Stimulated activated CD4-positive, alpha-beta T cell treated with anti-CD3 and anti-CD28 coated beads, TNF-alpha, amount 100 ng/mL, for 48 hours (primary cell): ENCODE results near the gene AKT1S1.
A peak's percentile ranks its signal among the peaks of the same experiment; 100 is the strongest.
"Not testable (repeated sequence)": the region's sequence is repeated elsewhere in the genome, so short reads cannot be mapped to it uniquely, and the experiment has no call there.

Source experiments
- DNase-seq, 3 donors: peaks; one replicate each; pipeline ENCODE4 v3.0.0-alpha.2; 2020; ENCODE audit warnings: low read depth in 3 of 3

Gene AKT1S1

DNA sequence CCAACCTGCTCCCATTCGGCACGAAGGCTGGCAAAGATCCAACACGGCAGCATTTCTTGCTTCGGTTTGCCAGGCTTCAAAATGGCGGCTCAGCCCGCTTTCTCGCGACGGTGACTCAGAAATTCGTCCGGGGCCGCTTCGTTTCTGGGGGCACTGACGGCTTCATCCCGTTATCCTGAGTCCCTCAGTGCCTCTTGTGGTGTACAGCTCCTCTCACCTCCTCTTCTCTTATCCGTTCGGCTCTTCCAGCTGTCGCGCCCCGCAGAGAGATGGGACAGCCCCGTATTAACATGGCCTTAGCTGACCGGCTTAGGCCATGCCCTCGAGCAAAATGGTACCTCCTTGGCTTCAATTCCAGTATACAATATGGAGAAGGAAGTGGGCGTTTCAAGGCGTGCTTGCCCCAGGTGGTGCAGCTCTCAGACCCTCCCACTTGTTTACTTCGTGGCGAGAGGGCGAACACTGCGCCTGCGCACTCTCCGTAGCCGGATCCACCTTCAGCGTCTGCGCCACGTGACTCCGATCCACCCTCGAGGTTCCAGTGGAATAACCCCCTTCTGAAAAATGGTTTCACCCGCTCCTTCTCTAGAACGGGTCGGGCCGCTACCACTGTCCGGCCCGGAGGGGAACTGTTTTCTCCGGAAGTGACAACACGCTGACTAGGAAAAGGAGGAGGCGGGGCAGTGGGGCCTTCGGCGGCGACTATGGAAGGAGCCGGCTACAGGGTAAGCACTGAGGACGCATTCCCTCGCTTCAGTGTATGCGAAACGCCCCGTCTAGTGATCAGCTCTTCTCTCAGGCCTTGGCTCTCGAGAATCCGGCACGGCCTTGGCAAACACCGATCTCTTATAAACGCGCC lies at the start of gene AKT1S1, which contains the start of gene TBC1D17:
TSS of gene AKT1S1 (minus strand) at position 336 of the 859 bp plus-strand sequence. CDS start 4,060 bp downstream, outside the sequence.
TSS of gene TBC1D17 (plus strand) at position 683 of the 859 bp plus-strand sequence. CDS start at position 705, 22 bp downstream.
- DNase-seq, result peak; percentile 93 to 97 (median 95)

DNA sequence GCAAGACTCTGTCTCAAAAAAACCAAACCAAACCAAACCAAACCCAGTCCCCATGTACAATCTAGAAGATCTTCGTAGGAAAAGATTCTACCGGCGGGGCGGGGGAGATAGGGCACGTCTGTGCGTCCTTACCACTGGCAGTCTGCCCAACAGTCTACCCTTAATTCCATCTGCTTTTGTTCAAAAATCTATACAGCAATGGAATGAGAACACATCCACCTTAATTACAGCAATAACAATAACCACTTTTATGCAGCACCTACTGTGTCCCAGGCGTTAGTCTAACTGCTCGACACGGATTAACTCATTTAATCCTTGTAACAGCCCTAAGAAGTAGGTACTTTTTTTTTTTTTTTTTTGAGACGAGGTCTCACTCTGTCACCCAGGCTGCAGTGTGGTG lies 49.4 kb upstream of the AKT1S1 start:
- DNase-seq, result no peak

DNA sequence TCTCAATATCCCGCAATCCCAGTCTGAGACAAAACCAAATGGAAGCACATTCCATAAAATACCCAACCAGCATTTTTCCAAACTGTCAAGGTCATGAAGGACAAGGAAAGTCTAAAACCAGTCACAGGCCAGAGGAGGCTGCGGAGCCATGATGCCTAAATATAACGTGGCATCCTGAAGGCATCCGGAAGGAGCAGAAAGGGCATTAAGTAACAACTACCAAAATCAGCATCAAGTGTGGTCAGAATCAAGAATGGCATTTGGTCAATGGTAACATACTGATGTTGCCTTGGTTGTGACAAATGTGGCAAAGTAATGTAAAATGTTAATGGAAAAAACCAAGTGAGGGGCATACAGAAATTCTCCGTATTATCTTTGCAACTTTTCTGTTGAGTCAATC lies 48.3 kb upstream of the AKT1S1 start:
- DNase-seq, result no peak

DNA sequence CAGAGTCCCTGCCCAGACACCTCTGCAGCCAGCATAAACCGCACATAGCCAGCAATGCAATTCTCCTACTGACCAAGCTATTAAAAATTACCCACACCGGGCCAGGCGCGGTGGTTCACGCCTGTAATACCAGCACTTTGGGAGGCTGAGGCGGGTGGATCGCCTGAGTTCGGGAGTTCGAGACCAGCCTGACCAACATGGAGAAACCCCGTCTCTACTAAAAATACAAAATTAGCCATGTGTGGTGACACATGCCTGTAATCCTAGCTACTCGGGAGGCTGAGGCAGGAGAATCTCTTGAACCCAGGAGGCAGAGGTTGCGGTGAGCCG lies 47.7 kb upstream of the AKT1S1 start:
- not testable (repeated sequence) for DNase-seq

DNA sequence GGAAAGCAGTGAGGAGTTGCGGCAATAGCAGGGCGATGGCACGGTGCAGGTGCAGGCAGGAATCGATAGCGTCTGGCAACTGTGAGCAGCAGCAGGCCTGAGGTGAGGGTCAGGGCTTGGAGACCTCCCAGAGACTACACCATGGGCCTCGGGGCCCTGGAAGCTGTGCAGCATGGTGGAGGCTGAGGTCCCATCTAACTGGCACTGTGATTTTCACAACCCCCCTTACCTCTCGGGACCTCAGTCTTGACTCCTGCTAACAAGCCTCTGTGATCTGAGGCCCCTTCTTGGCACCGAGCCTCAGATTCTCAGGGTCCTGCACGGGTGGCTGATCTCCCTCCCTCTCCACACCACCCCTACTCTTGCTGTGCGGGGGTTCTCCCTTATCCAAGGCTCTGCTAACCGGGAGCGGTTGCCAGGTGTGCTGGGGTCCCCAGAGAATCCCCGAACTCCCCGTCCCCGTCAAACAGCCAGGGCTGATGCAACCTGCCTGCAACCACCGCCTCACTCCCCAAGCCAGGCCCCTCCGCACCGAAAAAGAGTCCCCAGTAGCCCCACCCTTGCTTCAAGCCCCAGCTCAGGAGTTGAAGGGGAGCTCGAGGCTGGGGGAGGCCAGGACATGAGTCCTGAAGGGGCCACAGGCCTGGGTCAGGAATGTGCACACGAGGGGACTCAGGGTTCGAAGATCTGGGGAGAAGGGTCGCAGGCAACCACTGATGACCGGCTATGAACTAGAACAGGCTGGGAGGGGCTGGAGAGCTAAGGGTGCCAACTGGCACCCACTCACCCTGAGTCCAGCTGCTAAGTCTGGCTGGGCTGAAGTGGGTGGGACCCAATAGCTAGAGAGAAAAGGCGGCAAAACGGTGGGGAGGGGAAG lies 47.1 kb upstream of the AKT1S1 start:
- DNase-seq, result no peak

DNA sequence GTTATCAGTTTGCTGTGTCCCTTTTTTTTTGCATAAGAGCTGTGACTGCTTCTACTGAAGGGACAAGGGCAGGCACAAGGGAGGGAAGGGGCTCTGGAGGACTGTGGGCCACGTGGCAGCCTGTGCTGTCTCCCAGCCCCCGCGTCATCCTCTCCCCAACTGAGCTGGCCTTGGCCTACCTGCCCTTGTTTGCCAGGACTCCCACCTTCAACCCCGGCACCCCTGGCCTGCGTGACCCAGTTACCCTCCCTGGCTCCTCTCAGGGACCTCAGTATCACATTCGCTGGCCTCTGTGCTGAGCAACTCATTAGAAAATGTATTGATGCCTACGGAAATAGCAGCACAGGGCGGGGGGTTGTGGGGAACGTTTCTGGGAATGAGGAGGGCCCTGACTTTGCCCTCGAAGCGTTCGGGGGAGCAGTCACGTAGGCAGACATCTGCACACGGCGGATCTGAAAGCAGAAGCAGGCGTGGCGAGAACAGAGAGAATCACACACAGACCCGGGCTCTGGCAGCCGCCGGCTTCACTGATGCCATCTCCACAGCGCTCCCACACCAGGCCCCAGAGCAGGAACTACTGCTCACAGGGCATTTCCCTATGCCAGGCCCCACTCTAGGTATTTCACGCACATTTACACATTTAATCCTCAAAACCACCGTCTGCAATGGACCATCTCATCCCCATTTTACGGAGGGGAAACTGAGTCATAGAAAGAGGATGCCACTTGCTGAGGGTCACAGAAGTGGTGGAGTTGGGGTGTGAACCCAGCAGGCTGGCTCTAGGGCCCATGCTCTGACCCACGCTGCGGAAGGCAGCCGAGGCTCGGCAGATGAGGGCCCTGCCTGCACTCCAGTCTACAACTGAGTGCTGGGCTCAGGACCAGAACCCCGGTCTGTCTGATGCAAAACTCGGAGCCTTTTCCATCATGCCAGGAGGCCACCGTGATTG lies 46.2 kb upstream of the AKT1S1 start:
- DNase-seq, result no peak

DNA sequence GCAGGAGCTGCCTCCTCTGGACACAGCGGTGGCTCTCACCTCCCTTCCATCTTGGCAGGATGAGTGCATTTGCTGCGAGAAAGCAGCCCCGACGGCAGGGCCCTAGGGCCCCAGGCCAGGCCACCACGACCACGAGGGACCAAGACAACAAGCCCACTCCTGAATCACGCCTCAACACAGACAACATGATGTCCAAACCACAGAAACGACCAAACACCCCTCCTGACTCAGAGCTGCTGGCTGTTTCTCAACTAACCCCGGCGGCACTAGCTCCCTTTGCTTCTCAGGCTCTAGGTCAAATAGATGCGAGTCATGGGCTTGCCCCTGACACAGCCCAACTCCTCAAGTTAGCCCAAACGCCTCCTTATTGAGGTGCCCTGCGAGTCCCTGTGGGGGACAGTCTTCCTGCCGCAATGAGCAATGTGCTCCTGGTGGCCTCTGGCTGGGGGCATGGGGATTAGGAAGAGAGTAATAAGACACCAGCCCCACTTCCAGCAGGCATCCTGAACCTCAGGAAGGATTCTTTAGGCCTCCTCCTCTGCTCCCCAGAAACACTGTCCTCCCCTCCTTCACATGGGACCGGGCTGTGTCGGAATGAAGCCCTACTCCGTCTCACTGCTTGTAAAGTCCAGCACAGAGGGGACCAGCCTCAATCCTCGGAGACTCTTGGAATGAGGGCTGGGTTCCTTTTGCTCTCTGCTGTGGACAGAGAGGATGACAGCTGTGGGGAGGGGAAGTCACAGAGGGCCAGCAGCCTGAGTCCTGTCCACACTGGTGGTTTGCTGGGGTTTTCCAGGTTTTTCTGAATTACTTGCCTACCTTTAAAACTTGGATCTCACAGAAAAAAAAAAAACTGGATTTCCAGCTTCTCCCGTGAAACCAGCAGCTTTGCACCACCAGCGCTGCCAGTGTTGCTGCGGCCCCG lies 45.0 kb upstream of the AKT1S1 start:
- no peak for DNase-seq

DNA sequence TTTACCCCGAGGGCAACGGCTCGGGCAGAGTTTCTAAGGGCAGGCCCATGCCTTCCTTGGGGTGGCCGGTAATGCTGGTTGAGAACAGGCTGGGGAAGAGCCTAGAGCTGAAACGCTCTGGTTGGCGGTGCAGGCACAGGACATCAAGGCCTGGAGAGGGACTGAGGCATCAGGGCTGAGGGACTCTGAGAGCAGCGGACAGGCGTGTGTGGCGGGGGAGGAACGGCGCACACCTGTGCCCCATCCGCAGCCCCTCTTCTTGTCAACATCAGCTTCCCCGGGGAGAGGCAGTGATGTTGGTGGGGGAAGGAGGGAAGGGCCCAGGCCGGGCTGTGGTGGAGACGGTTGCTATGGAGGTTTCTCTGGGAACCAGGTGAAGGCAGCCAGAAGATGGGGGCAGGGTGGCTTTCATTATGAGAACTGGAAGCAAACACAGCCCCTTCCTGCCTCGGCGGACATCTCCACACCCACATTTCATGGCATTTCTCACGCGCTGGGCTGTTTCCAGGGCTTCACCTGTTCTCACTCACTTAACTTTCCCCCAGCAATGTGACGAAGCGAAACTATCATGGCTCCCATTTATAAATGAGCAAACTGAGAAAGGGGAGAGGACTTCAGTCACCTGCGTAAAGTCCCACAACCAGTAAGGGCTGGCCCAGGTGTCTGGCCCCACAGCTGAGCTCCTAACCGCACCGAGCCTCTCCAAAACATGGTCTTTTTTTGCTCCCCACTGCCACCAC lies 43.6 kb upstream of the AKT1S1 start:
- no peak for DNase-seq

DNA sequence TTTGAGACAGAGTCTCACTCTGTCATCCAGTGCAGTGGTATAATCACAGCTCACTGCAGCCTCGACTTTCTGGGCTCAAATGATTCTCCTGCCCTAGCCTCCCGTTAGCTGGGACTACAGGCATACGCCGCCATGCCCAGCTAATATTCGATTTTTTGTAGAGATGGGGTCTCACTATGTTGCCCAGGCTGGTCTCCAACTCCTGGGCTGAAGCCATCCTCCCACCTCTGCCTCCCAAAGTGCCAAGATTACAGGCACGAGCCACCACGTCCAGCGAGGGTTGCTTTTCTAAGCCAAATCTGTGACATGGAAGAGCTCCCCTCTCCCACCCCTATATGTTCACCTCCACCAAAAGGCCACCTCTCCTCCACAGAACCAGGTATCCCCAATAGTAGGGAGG lies 40.9 kb upstream of the AKT1S1 start:
- no peak for DNase-seq

DNA sequence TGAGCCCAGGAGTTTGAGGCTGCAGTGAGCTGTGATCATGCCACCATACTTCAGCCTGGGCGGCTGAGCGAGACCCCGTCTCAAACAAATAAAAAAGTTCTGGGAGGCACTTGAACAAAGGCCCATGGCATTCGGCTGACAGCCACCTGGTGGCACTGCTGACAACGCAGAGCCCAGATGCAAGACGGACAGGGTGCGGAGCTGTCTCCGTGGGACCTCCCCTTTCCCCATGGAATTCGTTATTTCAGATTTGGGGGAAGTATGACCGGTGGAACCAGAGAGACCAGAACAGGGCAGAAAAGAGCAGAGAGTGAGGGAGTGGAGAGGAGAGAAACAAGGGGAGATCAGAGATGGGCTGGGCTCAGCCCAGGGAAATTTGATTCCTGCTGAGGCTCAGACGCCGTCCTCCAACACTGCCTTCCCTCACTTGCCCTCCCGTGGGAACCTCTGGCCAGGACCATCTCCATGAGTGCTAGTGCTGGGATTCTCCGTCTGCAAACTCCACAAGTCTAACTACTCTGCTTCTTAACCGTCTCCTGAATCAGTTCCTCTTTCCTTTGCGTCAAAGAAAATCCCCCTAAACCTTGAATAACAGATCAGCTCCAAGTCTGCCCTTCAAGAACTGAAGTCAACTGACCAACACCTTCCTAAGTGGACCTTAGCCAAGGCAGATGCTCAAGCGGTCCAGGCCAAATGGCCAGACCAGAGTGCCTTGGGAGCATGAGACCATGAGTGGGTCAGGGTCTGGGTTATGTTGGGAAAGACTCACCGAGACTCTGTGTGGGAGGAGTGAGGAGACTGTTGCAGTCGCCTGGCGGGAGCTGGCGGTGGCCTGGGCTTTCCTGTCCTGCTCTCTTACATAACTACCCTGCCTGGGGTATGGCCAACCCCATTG lies 39.9 kb upstream of the AKT1S1 start:
- no peak for DNase-seq

DNA sequence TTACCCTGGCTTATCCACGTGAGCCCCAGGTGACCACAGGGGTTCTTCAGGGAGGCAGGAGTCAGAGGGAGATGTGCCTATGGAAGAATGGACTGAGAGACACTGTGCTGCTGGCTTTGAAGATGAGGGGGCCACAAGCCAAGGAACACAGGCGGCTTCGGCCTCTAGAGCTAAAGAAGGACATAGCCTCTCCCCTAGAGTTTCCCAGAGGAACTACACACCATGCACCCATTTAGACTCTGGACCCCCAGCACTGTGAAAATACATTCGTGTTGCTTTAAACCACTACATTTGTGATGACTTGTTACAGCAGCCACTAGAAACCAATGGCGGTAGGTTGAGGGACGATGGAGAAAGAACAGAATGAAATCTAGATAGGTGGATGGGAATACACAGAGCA lies 38.1 kb upstream of the AKT1S1 start:
- no peak for DNase-seq

DNA sequence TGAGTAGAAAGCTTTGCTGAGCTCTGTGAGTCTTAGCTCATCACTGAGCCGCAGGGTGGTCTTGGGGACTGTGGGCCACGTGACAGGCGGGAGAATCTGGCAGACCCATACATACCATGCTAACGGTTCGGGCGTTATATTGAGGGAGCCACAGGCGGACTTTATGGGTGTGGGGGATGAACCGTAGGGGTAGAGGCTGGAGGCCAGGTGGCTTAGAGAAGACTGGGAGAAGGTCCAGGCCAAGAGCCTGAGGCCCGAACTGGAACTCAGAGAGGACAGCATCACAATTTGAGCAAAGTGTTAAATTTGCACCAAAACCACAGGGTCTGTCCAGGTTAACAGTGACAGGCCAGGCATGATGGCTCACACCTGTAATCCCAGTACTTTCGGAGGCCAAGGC lies 36.6 kb upstream of the AKT1S1 start:
- no peak for DNase-seq

DNA sequence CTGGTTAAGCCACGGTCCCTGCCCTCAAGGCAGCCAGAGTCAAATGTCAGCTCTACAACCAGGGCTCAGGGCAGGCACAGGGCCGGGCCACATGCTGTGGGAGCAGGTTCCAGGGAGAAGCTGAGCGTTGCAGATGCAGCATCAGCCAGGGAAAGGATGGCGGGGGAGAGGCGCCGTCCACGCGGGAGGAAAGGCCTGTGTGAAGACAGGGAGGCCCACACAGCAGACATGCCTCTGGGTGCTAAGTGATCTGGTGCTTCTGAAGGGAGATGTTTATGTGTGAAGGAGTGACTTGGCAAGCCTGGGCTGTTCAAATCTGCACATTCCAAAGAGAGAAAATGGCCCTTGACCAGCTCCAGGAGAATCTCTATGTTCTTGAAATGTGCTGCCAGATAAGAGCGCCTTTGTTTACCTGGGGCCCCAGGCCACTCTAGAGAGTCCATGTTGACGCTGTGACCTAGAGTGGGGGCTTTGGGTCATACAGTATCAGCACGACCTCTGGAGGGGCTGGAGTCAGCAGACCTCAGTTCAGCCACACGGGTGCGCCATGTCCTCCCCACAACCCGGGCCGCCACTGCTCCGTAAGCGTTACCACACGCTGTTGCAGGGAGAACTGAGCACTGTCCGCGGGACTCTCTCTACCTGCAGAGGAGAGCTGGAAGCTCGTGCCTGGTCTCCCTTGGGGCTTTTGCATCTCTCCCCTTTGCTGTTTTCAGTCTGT lies 36.0 kb upstream of the AKT1S1 start:
- no peak for DNase-seq

DNA sequence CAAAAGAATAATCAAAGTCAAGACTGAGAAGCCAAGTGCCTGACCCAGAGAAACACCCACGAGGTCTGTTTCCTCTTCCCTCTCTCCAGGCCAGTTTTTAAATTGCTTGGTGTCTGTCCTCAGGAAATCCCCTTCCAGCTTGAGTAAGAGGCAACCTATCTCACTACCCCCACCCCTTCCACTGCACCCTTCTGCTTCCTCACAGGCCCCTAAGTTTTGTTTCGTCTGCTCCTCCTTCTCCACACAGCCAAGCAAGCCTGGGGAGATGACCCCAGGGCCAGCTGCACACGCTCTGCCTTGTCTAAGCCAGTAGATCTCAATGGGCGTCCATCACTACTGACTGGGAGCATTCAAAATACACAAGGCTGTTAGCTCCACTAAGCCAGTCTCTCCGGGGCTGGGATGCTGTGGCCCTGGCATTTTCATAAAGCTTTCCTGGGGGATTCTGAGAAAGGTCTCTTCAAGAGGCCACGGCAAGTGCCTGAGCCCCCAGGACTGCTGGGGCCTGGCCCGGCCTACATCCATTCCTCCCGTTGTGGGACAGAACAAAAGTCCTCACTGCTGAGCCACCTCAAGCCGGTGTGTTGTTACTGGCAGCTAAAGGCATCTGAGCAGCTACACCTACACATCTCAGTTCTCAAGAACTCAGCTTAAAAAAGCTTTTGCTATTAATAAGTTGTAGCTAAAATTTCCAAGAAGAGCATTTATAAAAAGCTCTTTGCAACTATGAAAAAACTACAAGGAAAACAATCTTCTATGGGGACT lies 34.4 kb upstream of the AKT1S1 start:
- DNase-seq, result no peak

DNA sequence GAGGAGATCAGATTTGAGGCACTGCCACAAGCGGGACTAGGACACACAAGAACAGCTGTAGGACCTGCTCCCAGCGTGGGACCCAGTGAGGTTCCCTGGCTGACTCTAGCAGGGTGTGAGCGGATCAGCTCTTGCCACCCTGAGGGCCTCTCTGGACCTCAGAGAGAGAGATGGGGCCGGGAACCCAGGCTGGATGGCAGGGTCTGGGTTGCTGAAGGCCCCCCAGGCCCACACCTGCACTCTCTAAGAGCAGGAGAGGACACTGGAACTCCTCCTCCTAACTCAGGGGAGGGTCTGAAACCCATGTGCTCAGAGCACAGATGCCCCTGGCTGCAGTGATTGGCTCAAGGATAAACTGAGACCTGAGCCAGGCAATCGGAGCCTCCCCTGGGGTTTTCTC lies 33.0 kb upstream of the AKT1S1 start:
- DNase-seq, result no peak

DNA sequence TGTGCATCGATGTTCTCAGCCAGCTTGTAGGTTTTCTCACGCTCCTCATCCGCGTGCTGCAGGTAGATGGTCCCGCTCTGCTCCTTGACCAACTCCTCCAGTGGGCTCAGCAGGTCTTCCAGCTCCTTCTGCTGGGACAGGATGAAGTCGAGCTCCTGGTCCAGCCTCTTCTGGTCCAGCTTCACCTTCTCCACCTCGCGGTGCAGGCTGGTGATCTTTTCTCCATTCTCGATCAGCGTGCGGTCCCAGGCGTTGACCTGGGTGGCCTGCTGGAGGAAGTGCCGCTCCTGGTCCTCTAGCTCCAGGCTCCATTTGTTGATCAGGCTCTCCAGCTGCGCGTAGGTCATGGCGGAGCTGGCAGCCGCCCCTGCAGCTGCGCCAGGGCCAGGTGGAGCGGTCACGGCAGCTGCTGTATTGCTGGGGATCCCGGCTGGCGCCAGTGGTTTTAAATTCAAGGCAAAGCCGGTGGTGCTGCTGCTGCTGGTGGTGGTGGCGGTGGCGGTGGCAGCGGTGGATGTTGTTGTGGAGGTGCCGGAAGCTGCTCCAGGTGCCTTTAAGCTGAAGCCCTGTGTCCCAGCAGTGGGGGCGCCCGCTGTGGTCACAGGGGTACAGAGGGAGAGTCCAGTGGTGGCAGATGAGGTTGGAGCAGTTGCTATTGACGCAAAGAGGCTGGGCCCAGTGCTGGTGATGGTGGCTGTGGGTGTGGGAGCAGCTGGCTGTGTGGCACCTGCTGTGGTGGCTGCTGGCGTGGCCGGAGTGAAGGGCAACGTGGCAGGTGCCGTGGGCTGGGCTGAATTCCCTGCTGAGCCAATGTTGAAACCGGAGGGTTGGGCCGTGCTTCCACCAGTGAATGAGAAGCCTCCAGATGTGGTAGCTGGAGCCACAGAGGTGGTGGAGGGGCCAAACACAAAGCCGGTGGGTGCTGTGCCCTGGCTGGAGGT lies 31.6 kb upstream of the AKT1S1 start:
- no peak for DNase-seq
